K562 treated with DMSO at 1 percent for 4 hours (cell line): ENCODE data around the gene RBP5. TPM values are rescaled to one million over a fixed set of nuclear protein-coding genes. Genes with fewer than 3 reads are reported as not detected.

Source experiments
- total RNA-seq: library from RNA; unstranded; fragments of 300-600 nt; gene quantifications from 2 replicates; pipeline ENCODE4 v1.2.3, GENCODE V29; 2022; ENCODE audit not compliant: insufficient read depth

Gene RBP5, protein sequence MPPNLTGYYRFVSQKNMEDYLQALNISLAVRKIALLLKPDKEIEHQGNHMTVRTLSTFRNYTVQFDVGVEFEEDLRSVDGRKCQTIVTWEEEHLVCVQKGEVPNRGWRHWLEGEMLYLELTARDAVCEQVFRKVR
- 4.6 and 9.7 TPM in 2 replicates for total RNA-seq

DNA sequence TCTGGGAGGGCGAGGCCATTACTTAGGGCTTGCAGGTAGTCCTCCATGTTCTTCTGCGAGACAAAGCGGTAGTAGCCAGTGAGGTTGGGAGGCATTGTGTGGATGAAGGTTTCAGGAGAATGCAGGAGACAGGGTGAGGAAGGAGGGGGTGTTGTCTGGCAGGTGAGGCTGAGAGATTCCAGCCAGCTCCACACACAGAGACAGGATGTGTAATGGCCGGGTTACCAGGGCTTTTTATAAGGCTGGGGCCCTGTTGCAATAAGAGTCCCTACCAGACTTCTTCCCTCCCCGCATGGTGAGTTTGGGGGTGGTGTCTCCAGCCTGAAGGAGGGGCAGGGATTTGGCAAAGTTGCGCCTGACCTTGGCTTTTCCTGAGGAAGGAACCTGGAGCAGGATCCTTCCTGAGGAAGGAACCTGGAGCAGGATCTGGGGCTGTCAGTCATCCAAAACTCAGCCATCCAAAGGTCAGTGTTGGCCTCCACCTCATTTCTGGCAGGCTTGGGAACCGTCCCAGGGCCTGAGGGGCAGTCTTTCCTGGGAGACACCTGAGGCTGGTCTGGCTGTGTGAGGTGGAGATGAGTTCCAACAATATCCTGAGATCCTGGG, at the start of gene RBP5:
TSS of gene RBP5 (minus strand) at position 209 of the 606 bp plus-strand sequence. CDS start at position 95, 114 bp downstream.

DNA sequence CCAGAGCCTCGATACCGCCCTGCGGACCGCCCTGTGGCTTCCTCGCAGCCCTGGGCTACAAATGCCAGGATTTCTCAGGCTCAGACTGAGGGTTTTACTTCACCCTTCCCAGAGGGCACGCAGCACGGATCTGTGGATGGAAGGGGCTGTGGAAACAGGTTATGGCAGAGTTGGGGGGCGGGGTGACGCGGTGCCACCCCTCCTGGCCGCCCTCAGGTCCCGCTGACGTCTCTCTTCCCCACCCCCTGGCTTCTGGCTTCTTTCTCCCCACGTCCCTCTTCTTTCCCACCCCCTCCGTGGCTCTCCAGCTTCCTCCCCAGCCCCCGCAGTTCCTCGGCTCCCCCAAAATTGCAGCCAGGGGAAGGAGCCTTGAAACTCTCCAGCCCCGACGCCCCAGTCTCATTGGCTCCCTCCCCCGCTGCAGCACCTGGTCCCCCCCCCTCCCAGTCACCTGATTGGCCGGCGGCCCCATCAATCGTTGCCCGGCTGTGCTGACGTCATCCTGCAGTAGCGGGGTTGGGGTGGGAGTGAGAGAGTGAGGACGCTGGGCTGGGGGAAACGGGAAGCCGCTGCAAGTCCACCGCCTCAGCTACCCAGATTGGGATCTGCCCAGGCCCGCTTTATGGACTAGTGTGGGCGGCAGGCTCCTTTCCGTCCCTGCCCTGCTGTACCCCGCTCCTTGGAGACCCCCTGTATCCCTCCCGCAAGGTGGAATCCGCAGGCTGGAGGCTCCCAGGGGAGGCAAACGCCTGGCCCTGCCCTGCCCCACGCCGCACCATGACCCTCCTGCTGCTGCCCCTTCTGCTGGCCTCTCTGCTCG, 1.4 kb upstream of the RBP5 start, which contains the start of gene CLSTN3:
TSS of gene CLSTN3 (plus strand) at position 500 of the 820 bp plus-strand sequence. CDS start at position 778, 278 bp downstream.

DNA sequence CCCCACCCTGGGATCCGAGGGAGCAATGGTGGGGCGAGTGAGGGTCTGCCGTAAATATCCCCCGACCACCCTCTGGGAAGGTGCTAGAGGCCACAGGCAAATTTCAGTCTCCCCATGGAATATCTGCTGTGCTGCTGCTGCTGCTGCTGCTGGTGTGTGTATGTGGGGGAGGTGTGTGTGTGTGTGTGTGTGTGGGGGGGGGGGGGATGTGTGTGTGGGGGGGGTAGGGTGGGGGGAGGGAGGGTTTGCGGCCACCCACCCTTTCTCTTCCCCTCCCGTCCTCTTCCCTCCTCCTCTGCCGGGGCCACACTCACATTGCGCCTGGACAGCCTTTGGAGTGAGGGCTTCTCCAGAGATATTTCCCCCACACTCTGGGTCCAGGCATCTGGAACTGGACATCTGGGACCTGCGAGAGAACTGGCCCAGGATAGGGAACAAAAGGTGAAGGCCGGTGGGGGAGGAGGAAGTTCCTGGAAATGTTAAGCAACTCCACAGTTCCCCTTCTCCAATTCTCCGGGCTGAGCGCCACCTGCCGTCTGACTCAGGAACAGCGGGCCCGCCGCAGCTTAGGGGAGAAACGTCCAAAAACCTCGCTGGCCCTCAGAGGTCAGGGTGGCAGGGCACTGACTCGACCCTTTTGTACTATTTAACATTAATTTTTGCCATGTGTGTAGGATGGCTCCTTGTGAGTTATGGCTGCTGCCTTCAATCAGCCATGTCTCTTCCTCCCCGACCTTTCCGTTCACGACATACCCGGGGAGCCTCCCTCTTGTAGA, 19.7 kb downstream of the RBP5 start, which contains the start of gene C1RL:
TSS of gene C1RL (minus strand) at position 419 of the 776 bp plus-strand sequence. CDS start at position 385, 34 bp downstream.

DNA sequence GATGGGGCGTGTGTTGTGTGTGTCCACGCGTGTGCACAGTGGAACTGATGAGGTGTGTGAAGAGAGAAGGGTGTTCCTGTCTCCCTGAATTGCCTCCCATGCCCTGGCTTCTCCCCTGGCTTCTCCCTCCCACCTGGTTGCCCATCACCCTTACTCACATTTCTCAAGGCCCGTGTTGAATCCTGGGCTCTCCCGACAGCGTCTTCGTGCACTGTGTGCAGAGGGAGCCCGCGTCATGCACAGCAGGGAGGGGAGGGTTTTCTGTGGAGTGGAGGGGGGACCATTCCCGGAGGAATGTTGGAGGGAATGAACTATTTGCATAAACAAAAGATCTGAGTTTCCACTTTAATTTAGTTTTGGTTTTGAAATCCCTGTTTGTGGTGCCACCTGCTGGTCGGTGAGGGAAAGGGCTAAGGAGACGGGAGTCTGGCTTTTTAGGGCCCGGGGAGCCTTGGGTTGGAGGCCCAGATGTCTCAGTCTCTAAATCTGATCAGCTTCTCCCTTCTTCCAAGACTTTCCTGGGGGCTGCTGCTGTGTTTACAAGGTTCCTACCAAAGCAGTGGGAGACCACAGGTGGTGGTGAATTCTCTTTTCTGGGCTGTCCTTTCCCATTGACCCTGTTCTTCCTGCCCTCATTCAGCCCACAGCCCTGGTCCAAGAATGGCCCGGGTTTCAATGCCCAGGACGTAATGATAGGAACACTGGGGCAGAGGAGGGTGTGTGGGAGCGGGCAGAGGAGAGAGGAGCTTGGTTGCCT, 36.3 kb downstream of the RBP5 start, which contains the start of gene C1R:
TSS of gene C1R (minus strand) at position 217 of the 757 bp plus-strand sequence. CDS start at position 160, 57 bp downstream.

Other genes starting within 250 kb of the RBP5 start
- gene LRRC23, start 224.1 kb downstream of the RBP5 start, total RNA-seq = 4.7 and 5.7 TPM in 2 replicates
- 33.9 and 35.4 TPM in 2 replicates for gene ENO2, start 214.3 kb downstream of the RBP5 start, total RNA-seq
- 34.8 and 43.7 TPM in 2 replicates for gene ATN1, start 200.9 kb downstream of the RBP5 start, total RNA-seq
- gene RNU7-1, start 185.1 kb downstream of the RBP5 start, total RNA-seq = not detected in 2 replicates
- 524 and 553 TPM in 2 replicates for gene C12orf57, start 184.9 kb downstream of the RBP5 start, total RNA-seq
- 6.5 and 16.4 TPM in 2 replicates for gene PTPN6, start 177.5 kb downstream of the RBP5 start, total RNA-seq
- gene PHB2, start 158.2 kb downstream of the RBP5 start, total RNA-seq = 297 and 310 TPM in 2 replicates
- gene EMG1, start 158.0 kb downstream of the RBP5 start, total RNA-seq = 7.9 and 15.0 TPM in 2 replicates
- gene LPCAT3, start 110.4 kb downstream of the RBP5 start, total RNA-seq = 23.4 and 23.6 TPM in 2 replicates
- gene C1S, start 68.2 kb downstream of the RBP5 start, total RNA-seq = 0.81 and 1.7 TPM in 2 replicates
- 3.0 and 5.2 TPM in 2 replicates for gene C1R, start 36.4 kb downstream of the RBP5 start, total RNA-seq
- gene C1RL, start 19.7 kb downstream of the RBP5 start, total RNA-seq = 13.2 and 18.7 TPM in 2 replicates
- gene CLSTN3, start 1.5 kb upstream of the RBP5 start, total RNA-seq = 12.1 and 20.9 TPM in 2 replicates
- gene PEX5, start 60.8 kb upstream of the RBP5 start, total RNA-seq = 11.2 and 15.6 TPM in 2 replicates
- not detected in 2 replicates for gene ACSM4, start 175.2 kb upstream of the RBP5 start, total RNA-seq